Trophoblast cell (in vitro differentiated cells and primary cell): ENCODE measurements around the gene RBM11.

ENCODE experiments used
- DNase-seq, 2 donors: peaks; one replicate each; pipeline ENCODE4 v3.0.0-alpha.2; 2016
- H2AFZ ChIP-seq: 2 replicates; pipeline ENCODE4 v1.6.1; 2013; ENCODE audit warnings: low read length, moderate library complexity, mild to moderate bottlenecking; ENCODE audit not compliant: insufficient read depth, poor library complexity
- H2AK5ac ChIP-seq: 2 replicates; pipeline ENCODE4 v1.6.1; 2013; ENCODE audit warnings: mild to moderate bottlenecking, low read length
- H2BK120ac ChIP-seq: 2 replicates; pipeline ENCODE4 v1.6.1; 2013; ENCODE audit warnings: low read length, mild to moderate bottlenecking, moderate library complexity; ENCODE audit not compliant: insufficient read depth, poor library complexity
- H2BK12ac ChIP-seq: 2 replicates; pipeline ENCODE4 v1.6.1; 2013; ENCODE audit warnings: mild to moderate bottlenecking, low read length, moderate library complexity
- H2BK5ac ChIP-seq: 2 replicates; pipeline ENCODE4 v1.6.1; 2013; ENCODE audit warnings: low read length, low read depth, moderate library complexity, mild to moderate bottlenecking; ENCODE audit not compliant: poor library complexity
- H3K14ac ChIP-seq: 2 replicates; pipeline ENCODE4 v1.6.1; 2013; ENCODE audit warnings: mild to moderate bottlenecking, low read length
- H3K18ac ChIP-seq: 2 replicates; pipeline ENCODE4 v1.6.1; 2013; ENCODE audit warnings: mild to moderate bottlenecking, low read length
- H3K23ac ChIP-seq: 2 replicates; pipeline ENCODE4 v1.6.1; 2013; ENCODE audit warnings: low read length
- H3K27ac ChIP-seq: 2 replicates; pipeline ENCODE4 v1.5.1; 2013; ENCODE audit warnings: low read depth, mild to moderate bottlenecking, inconsistent platforms, low read length, moderate library complexity
- H3K27me3 ChIP-seq: 2 replicates; pipeline ENCODE4 v1.6.1; 2013; ENCODE audit warnings: inconsistent platforms, mild to moderate bottlenecking, low read length, moderate library complexity; ENCODE audit not compliant: insufficient read depth
- H3K36me3 ChIP-seq, 2 experiments: 1 replicate in 1 of 2; 2 replicates in 1 of 2; pipeline ENCODE4 v1.6.1; 2013; ENCODE audit warnings: low read length in 2 of 2, mild to moderate bottlenecking in 2 of 2, moderate library complexity in 1 of 2; ENCODE audit not compliant: insufficient read depth in 2 of 2, control insufficient read depth in 1 of 2
- H3K4ac ChIP-seq: 2 replicates; pipeline ENCODE4 v1.6.1; 2013; ENCODE audit warnings: low read depth, mild to moderate bottlenecking, low read length, moderate library complexity
- H3K4me1 ChIP-seq, 2 experiments: 1 replicate in 1 of 2; 2 replicates in 1 of 2; pipeline ENCODE4 v1.6.1; 2013; ENCODE audit warnings: low read length in 2 of 2, mild to moderate bottlenecking in 2 of 2, moderate library complexity in 1 of 2; ENCODE audit not compliant: insufficient read depth in 2 of 2, control insufficient read depth in 1 of 2
- H3K4me2 ChIP-seq: 2 replicates; pipeline ENCODE4 v1.6.1; 2013; ENCODE audit warnings: inconsistent platforms, mild to moderate bottlenecking, low read length, moderate library complexity
- H3K4me3 ChIP-seq: 2 replicates; pipeline ENCODE4 v1.5.1; 2013; ENCODE audit warnings: mild to moderate bottlenecking, low read depth, low read length, inconsistent platforms
- H3K79me1 ChIP-seq: one replicate; pipeline ENCODE4 v1.6.1; 2013; ENCODE audit warnings: low read length
- H3K79me2 ChIP-seq: 2 replicates; pipeline ENCODE4 v1.6.1; 2013; ENCODE audit warnings: low read length, mild to moderate bottlenecking; ENCODE audit not compliant: control insufficient read depth, insufficient read depth, poor library complexity
- H3K9ac ChIP-seq: 2 replicates; pipeline ENCODE4 v1.6.1; 2013; ENCODE audit warnings: mild to moderate bottlenecking, low read length
- H3K9me3 ChIP-seq: 2 replicates; pipeline ENCODE4 v1.6.1; 2013; ENCODE audit warnings: low read depth, mild to moderate bottlenecking, control low read depth, inconsistent platforms, low read length; ENCODE audit not compliant: insufficient read depth
- H4K12ac ChIP-seq: 2 replicates; pipeline ENCODE4 v1.6.1; 2013; ENCODE audit warnings: low read depth, mild to moderate bottlenecking, low read length, moderate library complexity
- H4K8ac ChIP-seq: 2 replicates; pipeline ENCODE4 v1.6.1; 2013; ENCODE audit warnings: low read depth, mild to moderate bottlenecking, low read length, moderate library complexity
- H4K91ac ChIP-seq: one replicate; pipeline ENCODE4 v1.6.1; 2013; ENCODE audit warnings: low read depth, mild to moderate bottlenecking, low read length, moderate library complexity
- WGBS: extraction: QIAGEN DNeasy Blood & Tissue Kit; methylation state at CpG from one replicate; pipeline ENCODE4 v1.1.7; 2013; ENCODE audit warnings: missing lambda C conversion rate; ENCODE audit not compliant: insufficient read length, insufficient coverage; ENCODE audit errors: extremely low coverage; 5-methylcytosine and 5-hydroxymethylcytosine counted together

RBM11 gene

DNA sequence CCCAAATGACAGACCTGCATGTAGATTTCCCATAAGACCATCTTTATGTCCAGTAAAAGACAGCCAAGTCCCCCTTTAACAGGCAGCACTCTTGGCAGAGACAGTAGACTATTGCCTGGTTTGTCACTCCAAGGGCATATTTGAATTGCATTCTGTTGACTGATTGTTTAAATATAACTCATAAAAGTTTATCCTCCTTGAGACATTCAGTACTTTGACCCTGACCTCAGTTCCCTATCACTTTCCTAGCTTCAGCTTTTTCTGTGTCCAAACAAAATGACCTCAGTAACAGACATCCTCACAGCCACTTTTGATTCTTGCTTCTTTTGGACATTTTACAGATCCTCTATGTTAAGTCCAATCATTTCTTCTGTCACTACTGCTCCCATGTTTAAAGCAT lies 51.1 kb downstream of the RBM11 start:
- no peak overlapping the region for H2AK5ac ChIP-seq
- no peak overlapping the region for H2BK5ac ChIP-seq
- H3K27ac ChIP-seq, result no peak overlapping the region
- no peak overlapping the region for H3K4ac ChIP-seq
- H4K91ac ChIP-seq, result no peak overlapping the region
- no peak for DNase-seq
- H4K12ac ChIP-seq, result no peak overlapping the region
- no peak overlapping the region for H3K4me2 ChIP-seq
- H4K8ac ChIP-seq, result no peak overlapping the region
- no peaks in the 10 kb centered on the region for H3K27me3 ChIP-seq
- H3K79me1 ChIP-seq, result no peaks in the 10 kb centered on the region
- H3K4me3 ChIP-seq, result no peak overlapping the region
- no peaks in the 10 kb centered on the region for H3K36me3 ChIP-seq
- H3K14ac ChIP-seq, result no peak overlapping the region
- H2BK120ac ChIP-seq, result no peak overlapping the region
- H3K4me1 ChIP-seq, result no peaks in the 10 kb centered on the region
- no peaks in the 10 kb centered on the region for H3K9me3 ChIP-seq
- no peaks in the 10 kb centered on the region for H3K79me2 ChIP-seq
- H3K9ac ChIP-seq, result no peak overlapping the region
- H3K23ac ChIP-seq, result no peak overlapping the region
- no peak overlapping the region for H2BK12ac ChIP-seq
- no peak overlapping the region for H2AFZ ChIP-seq
- H3K18ac ChIP-seq, result no peak overlapping the region

DNA sequence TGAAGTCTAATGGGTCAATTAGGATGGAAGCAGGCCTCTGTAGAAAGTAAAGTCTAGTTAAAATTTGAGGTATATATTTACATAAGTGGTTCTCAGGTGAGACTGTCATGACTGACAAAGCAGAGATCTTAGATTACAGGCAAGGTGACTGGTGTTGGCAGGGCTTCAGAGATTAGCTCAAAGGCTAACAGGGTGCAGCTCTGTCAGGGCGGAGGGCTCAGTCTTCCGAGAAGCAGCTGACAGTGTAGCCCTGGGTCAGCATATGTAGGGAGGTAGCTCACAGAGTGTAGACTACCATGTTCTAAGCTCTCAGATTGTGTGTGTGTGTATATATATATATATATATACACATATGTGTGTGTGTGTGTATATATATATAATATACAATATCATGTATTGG lies 54.7 kb downstream of the RBM11 start:
- Histone ChIP-seq H2BK12ac (no peak overlapping the region), H3K36me3 (no peaks in the 10 kb centered on the region), H4K8ac (no peak overlapping the region), H2AK5ac (no peak overlapping the region), H3K79me1 (no peaks in the 10 kb centered on the region), H2BK120ac (no peak overlapping the region), H3K23ac (no peak overlapping the region), H4K91ac (no peak overlapping the region), H2BK5ac (no peak overlapping the region), H2AFZ (no peak overlapping the region), H4K12ac (no peak overlapping the region), H3K4ac (no peak overlapping the region), H3K27me3 (no peaks in the 10 kb centered on the region), H3K9me3 (peaks cover 2% of the 10 kb centered on the region), H3K14ac (no peak overlapping the region), H3K18ac (no peak overlapping the region), H3K79me2 (no peaks in the 10 kb centered on the region), H3K4me3 (no peak overlapping the region), H3K9ac (no peak overlapping the region), H3K4me2 (no peak overlapping the region), H3K27ac (no peak overlapping the region), H3K4me1 (no peaks in the 10 kb centered on the region)
- no CpG with 5 or more reads among the region's 2 CpGs for WGBS
- peak; percentile 21 to 23 for DNase-seq

DNA sequence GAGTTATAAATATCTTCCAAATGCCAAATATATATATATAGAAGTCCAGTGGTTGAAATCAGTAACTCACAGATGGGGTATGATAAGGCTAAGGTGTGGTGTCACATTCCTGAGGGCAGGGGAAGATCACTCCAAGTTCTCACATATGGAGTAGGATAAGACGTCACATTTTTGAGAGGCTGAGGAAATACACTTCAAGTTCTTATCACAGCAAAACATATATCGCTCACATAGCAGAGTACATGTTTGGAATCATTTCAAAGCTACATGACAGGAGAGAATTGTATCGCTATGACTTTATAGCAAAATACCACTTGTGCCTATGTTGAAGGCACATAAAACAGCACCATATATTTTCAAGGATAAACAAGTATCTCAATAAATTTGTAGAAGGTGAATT lies 55.1 kb downstream of the RBM11 start:
- Histone ChIP-seq H3K4me3 (no peak overlapping the region), H4K8ac (no peak overlapping the region), H4K12ac (no peak overlapping the region), H3K23ac (no peak overlapping the region), H3K27me3 (no peaks in the 10 kb centered on the region), H3K14ac (no peak overlapping the region), H2BK120ac (no peak overlapping the region), H3K4me1 (no peaks in the 10 kb centered on the region), H2BK12ac (no peak overlapping the region), H2BK5ac (no peak overlapping the region), H3K27ac (no peak overlapping the region), H3K79me1 (no peaks in the 10 kb centered on the region), H3K4me2 (no peak overlapping the region), H3K18ac (no peak overlapping the region), H3K79me2 (no peaks in the 10 kb centered on the region), H2AK5ac (no peak overlapping the region), H3K36me3 (no peaks in the 10 kb centered on the region), H2AFZ (no peak overlapping the region), H3K9ac (no peak overlapping the region), H4K91ac (no peak overlapping the region), H3K9me3 (peaks cover 2% of the 10 kb centered on the region), H3K4ac (no peak overlapping the region)
- no CpG with 5 or more reads among the region's 3 CpGs for WGBS
- DNase-seq, result peak; percentile 58 to 88

DNA sequence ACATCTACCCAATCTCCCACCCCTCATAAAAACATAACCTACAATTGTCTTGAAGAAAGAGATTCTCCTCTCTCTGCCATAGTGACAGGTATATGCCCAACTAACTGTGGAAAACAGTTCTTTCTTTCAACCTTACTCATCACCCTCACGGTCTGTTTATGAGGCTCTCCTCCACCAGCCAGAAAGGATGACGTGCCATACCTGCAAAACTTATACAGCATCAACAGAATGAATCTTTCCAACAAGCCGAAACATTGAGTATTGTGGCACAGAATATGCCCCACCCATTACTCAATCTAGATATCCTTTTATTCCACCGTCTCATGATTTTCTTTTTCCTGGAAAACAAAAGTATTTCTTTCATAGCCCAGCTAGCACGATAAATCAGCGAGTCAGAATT lies 55.7 kb downstream of the RBM11 start:
- H3K14ac ChIP-seq, result no peak overlapping the region

More for the DNA sequence above, 55.7 kb downstream of the RBM11 start:
- no peak overlapping the region for H3K4me3 ChIP-seq
- WGBS, result no CpG with 5 or more reads among the region's 6 CpGs
- no peak overlapping the region for H4K91ac ChIP-seq
- no peak overlapping the region for H2AFZ ChIP-seq
- no peak overlapping the region for H4K8ac ChIP-seq
- no peaks in the 10 kb centered on the region for H3K79me2 ChIP-seq
- H3K23ac ChIP-seq, result no peak overlapping the region
- H3K18ac ChIP-seq, result no peak overlapping the region
- no peak overlapping the region for H4K12ac ChIP-seq
- no peaks in the 10 kb centered on the region for H3K4me1 ChIP-seq
- H3K79me1 ChIP-seq, result no peaks in the 10 kb centered on the region
- H2BK12ac ChIP-seq, result no peak overlapping the region
- no peak overlapping the region for H3K9ac ChIP-seq
- H3K36me3 ChIP-seq, result no peaks in the 10 kb centered on the region
- no peak overlapping the region for H2AK5ac ChIP-seq
- no peak overlapping the region for H2BK120ac ChIP-seq
- H3K27ac ChIP-seq, result no peak overlapping the region
- H3K4ac ChIP-seq, result no peak overlapping the region
- no peak for DNase-seq
- no peak overlapping the region for H3K4me2 ChIP-seq
- H3K9me3 ChIP-seq, result peaks cover 2% of the 10 kb centered on the region
- H2BK5ac ChIP-seq, result no peak overlapping the region
- no peaks in the 10 kb centered on the region for H3K27me3 ChIP-seq
